HepG2 (cell line): ENCODE results near the gene SLC25A25. TPM values are rescaled to one million over a fixed set of nuclear protein-coding genes. Genes with fewer than 3 reads are reported as not detected.

ENCODE experiments used
- AGO1 ChIP-seq: fragments of 200-400 bp; formaldehyde crosslinking; IDR thresholded peaks from 2 replicates; pipeline ENCODE4 v1.6.1; 2017; ENCODE audit warnings: mild to moderate bottlenecking, low read depth, low read length, moderate library complexity; ENCODE audit not compliant: poor library complexity, severe bottlenecking
- ERF ChIP-seq: IDR thresholded peaks from 2 replicates; pipeline ENCODE4 v1.6.1; 2018; ENCODE audit warnings: missing biosample characterization, missing genetic modification reagents
- KAT8 ChIP-seq: IDR thresholded peaks from 2 replicates; pipeline ENCODE4 v1.6.1; 2016; ENCODE audit warnings: missing genetic modification reagents, missing compliant biosample characterization
- KLF12 ChIP-seq: sonication (generic); formaldehyde crosslinking; IDR thresholded peaks from 2 replicates; pipeline ENCODE4 v1.4.0; 2020; ENCODE audit warnings: missing genetic modification reagents, borderline replicate concordance
- MTA1 ChIP-seq: sonication (generic); formaldehyde crosslinking; IDR thresholded peaks from 2 replicates; pipeline ENCODE4 v1.4.0; 2020; ENCODE audit warnings: missing genetic modification reagents, mild to moderate bottlenecking, borderline replicate concordance
- PTBP1 ChIP-seq: fragments of 200-400 bp; formaldehyde crosslinking; IDR thresholded peaks from 2 replicates; pipeline ENCODE4 v1.6.1; 2018; ENCODE audit warnings: low read length, low read depth; ENCODE audit not compliant: poor library complexity, severe bottlenecking
- TBX3 ChIP-seq: fragments of 450-650 bp; IDR thresholded peaks from 2 replicates; pipeline ENCODE4 v1.6.1; 2017; ENCODE audit warnings: antibody characterized with exemption, mild to moderate bottlenecking, inconsistent platforms, borderline replicate concordance
- TFDP2 ChIP-seq: sonication (generic); formaldehyde crosslinking; IDR thresholded peaks from 2 replicates; pipeline ENCODE4 v1.4.0; 2020; ENCODE audit warnings: missing genetic modification reagents
- ZNF207 ChIP-seq: fragments of 450-650 bp; IDR thresholded peaks from 2 replicates; pipeline ENCODE4 v1.6.1; 2016; ENCODE audit warnings: antibody characterized with exemption, borderline replicate concordance
- ZNF329 ChIP-seq: sonication (generic); formaldehyde crosslinking; IDR thresholded peaks from 2 replicates; pipeline ENCODE4 v1.9.0; 2021; ENCODE audit warnings: low read depth, mild to moderate bottlenecking, missing genetic modification reagents
- ZNF543 ChIP-seq: sonication (generic); formaldehyde crosslinking; IDR thresholded peaks from 2 replicates; pipeline ENCODE4 v1.4.0; 2020; ENCODE audit warnings: mild to moderate bottlenecking, missing genetic modification reagents
- ZNF761 ChIP-seq: sonication (generic); formaldehyde crosslinking; conservative IDR thresholded peaks from 2 replicates; pipeline ENCODE4 v1.4.0; 2020; ENCODE audit warnings: mild to moderate bottlenecking, missing genetic modification reagents
- polyA plus RNA-seq, 8 experiments: library from polyadenylated mRNA; depleted of rRNA in 3 of 8; stranded (reverse) in 7 of 8; unstranded in 1 of 8; fragments of >200 nt; fragmentation: Illumina TruSeq in 4 of 8; extraction: Trizol in 4 of 8; gene quantifications; 2 replicates each; pipeline versions ENCODE4 v1.2.1 to v1.2.3, GENCODE V29; 2011 to 2016; ENCODE audit warnings: low read depth in 4 of 8, missing spikeins in 1 of 8, mixed read lengths in 1 of 8; ENCODE audit not compliant: insufficient read depth in 1 of 8
- total RNA-seq, 5 experiments: library from RNA; depleted of rRNA; stranded (reverse); fragments of >200 nt; fragmentation: Illumina TruSeq; extraction: Trizol; gene quantifications; 2 replicates each; pipeline ENCODE4 v1.2.3, GENCODE V29; 2016; ENCODE audit warnings: low read depth in 1 of 5
- TF ChIP-seq, protein P1 (sequence below): sonication (generic); formaldehyde crosslinking; IDR thresholded peaks from 2 replicates; pipeline ENCODE4 v1.5.1; 2020; ENCODE audit warnings: mild to moderate bottlenecking, missing genetic modification reagents
- TF ChIP-seq, protein P2 (sequence below): sonication (generic); formaldehyde crosslinking; IDR thresholded peaks from 2 replicates; pipeline ENCODE4 v1.4.0; 2020; ENCODE audit warnings: mild to moderate bottlenecking, missing genetic modification reagents
- TF ChIP-seq, protein P3 (sequence below), 2 experiments: sonication (generic) in 1 of 2; formaldehyde crosslinking in 1 of 2; IDR thresholded peaks; 2 replicates each; pipeline versions ENCODE4 v1.4.0 to v1.6.1; 2018 to 2020; ENCODE audit warnings: missing genetic modification reagents in 2 of 2, borderline replicate concordance in 1 of 2, low read depth in 1 of 2, mild to moderate bottlenecking in 1 of 2, missing biosample characterization in 1 of 2
- TF ChIP-seq, protein P4 (sequence below): IDR thresholded peaks from 2 replicates; pipeline ENCODE4 v1.6.1; 2016; ENCODE audit warnings: missing compliant biosample characterization, missing genetic modification reagents, borderline replicate concordance
- TF ChIP-seq, protein P5 (sequence below): sonication (generic); formaldehyde crosslinking; IDR thresholded peaks from 2 replicates; pipeline ENCODE4 v1.5.0; 2020; ENCODE audit warnings: missing genetic modification reagents

Gene SLC25A25
- total and polyA plus RNA-seq, 2 of the 13 experiments (the other 11 are each of a cell fraction or from before 2014, with no cell fraction given), result 10.5 to 24.8 TPM

GRCh38 chr9:128057724-128058409, 10.2 kb upstream of the SLC25A25 start (continued):
- TF ChIP-seq, protein P1, sequence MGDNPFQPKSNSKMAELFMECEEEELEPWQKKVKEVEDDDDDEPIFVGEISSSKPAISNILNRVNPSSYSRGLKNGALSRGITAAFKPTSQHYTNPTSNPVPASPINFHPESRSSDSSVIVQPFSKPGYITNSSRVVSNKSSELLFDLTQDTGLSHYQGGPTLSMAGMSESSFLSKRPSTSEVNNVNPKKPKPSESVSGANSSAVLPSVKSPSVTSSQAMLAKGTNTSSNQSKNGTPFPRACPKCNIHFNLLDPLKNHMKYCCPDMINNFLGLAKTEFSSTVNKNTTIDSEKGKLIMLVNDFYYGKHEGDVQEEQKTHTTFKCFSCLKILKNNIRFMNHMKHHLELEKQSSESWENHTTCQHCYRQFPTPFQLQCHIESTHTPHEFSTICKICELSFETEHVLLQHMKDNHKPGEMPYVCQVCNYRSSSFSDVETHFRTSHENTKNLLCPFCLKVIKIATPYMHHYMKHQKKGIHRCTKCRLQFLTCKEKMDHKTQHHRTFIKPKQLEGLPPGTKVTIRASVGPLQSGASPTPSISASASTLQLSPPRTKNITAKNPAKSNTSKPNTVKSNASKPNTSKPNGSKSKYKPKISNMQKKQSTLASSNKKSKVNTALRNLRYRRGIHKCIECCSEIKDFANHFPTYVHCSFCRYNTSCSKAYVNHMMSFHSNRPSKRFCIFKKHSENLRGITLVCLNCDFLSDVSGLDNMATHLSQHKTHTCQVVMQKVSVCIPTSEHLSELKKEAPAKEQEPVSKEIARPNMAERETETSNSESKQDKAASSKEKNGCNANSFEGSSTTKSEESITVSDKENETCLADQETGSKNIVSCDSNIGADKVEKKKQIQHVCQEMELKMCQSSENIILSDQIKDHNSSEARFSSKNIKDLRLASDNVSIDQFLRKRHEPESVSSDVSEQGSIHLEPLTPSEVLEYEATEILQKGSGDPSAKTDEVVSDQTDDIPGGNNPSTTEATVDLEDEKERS (CRISPR knock-in tag), result no peak
- TF ChIP-seq KLF12 (CRISPR knock-in tag) (no peak), ERF (CRISPR knock-in tag) (no peak), TFDP2 (CRISPR knock-in tag) (no peak), ZNF761 (CRISPR knock-in tag) (no peak), PTBP1 (no peak), AGO1 (no peak), KAT8 (CRISPR knock-in tag) (no peak), ZNF543 (CRISPR knock-in tag) (no peak), MTA1 (0 out of 2 replicates have a peak, but pooled peaks have one; percentile 5), TBX3 (no peak), ZNF329 (CRISPR knock-in tag) (no peak), ZNF207 (no peak)
- TF ChIP-seq, protein P2, sequence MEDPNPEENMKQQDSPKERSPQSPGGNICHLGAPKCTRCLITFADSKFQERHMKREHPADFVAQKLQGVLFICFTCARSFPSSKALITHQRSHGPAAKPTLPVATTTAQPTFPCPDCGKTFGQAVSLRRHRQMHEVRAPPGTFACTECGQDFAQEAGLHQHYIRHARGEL (CRISPR knock-in tag), result no peak
- TF ChIP-seq, protein P3, sequence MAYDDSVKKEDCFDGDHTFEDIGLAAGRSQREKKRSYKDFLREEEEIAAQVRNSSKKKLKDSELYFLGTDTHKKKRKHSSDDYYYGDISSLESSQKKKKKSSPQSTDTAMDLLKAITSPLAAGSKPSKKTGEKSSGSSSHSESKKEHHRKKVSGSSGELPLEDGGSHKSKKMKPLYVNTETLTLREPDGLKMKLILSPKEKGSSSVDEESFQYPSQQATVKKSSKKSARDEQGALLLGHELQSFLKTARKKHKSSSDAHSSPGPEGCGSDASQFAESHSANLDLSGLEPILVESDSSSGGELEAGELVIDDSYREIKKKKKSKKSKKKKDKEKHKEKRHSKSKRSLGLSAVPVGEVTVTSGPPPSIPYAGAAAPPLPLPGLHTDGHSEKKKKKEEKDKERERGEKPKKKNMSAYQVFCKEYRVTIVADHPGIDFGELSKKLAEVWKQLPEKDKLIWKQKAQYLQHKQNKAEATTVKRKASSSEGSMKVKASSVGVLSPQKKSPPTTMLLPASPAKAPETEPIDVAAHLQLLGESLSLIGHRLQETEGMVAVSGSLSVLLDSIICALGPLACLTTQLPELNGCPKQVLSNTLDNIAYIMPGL (CRISPR knock-in tag; IDR thresholded peaks at IDR 0.05; ENCODE audit: borderline replicate concordance in 1 of 2, low read depth in 1 of 2), result 0 out of 4 replicates have a peak, but pooled peaks of 1 of the 2 experiments have one; percentile 7
- TF ChIP-seq, protein P4, sequence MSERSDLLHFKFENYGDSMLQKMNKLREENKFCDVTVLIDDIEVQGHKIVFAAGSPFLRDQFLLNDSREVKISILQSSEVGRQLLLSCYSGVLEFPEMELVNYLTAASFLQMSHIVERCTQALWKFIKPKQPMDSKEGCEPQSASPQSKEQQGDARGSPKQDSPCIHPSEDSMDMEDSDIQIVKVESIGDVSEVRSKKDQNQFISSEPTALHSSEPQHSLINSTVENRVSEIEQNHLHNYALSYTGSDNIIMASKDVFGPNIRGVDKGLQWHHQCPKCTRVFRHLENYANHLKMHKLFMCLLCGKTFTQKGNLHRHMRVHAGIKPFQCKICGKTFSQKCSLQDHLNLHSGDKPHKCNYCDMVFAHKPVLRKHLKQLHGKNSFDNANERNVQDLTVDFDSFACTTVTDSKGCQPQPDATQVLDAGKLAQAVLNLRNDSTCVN (CRISPR knock-in tag), result no peak
- TF ChIP-seq, protein P5, sequence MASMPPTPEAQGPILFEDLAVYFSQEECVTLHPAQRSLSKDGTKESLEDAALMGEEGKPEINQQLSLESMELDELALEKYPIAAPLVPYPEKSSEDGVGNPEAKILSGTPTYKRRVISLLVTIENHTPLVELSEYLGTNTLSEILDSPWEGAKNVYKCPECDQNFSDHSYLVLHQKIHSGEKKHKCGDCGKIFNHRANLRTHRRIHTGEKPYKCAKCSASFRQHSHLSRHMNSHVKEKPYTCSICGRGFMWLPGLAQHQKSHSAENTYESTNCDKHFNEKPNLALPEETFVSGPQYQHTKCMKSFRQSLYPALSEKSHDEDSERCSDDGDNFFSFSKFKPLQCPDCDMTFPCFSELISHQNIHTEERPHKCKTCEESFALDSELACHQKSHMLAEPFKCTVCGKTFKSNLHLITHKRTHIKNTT (CRISPR knock-in tag), result no peak
